T-helper 2 cell (primary cell): ENCODE measurements around the gene FTCD.
"Not testable (repeated sequence)": the region's sequence is repeated elsewhere in the genome, so short reads cannot be mapped to it uniquely, and the experiment has no call there.

ENCODE experiments used
- DNase-seq, 5 experiments: peaks; one replicate each; pipeline versions ENCODE4 v3.0.0 to v3.0.0-alpha.2; 2012 to 2022

FTCD gene

DNA sequence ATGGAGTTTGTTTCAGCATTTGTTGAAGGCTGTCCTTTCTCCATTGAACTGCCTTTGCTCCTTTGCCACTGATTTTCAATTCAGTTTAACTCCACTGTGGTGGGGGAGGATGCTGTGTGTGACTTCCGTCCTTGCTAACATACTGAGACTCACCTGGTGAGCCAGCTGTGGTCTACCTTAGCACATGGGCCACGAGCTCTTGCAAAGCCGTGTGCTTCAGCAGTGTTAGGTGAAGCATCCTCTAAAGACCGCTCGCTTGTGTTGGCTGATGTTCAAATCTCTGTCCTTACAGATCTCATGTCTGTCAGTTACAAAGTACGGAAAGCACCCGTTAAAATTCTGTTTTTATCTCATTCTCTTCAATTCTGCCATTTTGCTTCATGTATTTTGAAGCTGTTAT is 32.4 kb upstream of the FTCD start:
- no peak for DNase-seq

DNA sequence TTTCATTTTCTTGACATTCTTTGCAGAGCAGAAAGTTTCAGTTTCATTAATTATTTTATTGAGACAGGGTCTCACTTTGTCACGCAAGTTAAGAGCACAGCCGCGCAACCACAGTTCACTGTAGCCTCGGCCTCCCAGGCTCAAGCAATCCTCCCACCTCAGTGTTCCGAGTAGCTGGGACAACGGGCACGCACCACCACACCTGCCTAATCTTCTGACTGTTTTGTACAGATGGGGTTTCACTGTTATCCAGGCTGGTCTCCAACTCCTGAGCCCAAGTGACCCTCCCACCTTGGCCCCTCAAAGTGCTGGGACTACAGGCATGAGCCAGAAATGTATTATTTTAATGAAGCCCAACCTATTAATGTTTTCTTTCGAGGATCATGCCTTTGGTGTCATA is 31.9 kb upstream of the FTCD start:
- no peak for DNase-seq

DNA sequence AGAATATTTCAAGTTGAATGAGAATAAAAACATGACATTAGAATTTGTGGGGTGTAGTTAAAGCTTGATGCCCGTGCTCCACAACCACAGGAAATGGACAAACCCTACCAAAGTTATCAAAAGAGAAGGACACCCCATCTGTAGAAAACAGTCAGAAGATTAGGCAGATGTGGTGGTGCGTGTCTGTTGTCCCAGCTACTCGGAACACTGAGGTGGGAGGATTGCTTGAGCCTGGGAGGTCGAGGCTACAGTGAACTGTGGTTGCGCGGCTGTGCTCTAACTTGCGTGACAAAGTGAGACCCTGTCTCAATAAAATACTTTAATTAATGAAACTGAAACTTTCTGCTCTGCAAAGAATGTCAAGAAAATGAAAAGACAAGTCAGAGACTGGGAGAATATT is 30.3 kb upstream of the FTCD start:
- no peak for DNase-seq

DNA sequence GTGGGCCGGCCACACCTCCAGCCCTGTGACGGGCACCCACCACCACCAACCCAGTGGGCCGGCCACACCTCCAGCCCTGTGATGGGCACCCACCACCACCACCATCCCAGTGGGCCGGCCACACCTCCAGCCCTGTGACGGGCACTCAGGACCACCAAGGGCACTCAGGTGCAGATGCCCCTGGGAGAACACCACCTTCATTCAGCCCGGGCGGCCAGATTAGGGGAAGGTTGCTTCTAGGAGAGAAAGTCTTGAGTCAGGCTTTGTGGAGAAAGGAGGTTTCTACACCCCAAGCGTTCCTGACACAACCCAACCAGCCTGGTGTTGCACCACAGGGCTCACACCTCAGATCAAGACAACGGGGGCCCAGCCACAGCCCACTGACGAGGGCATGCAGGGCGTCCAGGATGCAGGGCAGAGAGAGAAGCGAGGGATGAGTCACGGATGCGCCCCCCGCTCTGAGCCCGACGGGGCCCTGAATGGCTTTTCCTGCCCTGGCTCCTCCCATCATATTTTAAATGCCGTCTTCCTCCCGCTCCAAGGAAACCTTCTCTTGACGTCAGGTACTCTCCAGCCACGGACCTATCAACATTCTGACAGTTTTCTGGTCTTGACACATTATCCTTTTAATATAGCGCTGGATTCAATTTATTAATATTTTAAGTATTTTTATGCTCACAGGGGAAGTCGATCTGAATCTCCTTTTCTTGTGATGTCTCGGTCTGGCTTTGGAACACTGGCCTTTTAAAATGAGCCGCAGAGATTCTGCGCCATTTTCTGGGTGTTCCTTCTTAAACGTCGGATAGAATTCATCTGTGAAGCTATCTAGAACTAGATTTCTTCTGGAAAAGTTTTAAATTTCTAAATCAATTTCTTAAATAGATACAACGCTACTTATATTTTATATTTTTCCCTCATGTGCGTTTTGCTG is 29.5 kb upstream of the FTCD start:
- peak in 4 of 5 experiments; percentile 32 to 85 (median 72) for DNase-seq

DNA sequence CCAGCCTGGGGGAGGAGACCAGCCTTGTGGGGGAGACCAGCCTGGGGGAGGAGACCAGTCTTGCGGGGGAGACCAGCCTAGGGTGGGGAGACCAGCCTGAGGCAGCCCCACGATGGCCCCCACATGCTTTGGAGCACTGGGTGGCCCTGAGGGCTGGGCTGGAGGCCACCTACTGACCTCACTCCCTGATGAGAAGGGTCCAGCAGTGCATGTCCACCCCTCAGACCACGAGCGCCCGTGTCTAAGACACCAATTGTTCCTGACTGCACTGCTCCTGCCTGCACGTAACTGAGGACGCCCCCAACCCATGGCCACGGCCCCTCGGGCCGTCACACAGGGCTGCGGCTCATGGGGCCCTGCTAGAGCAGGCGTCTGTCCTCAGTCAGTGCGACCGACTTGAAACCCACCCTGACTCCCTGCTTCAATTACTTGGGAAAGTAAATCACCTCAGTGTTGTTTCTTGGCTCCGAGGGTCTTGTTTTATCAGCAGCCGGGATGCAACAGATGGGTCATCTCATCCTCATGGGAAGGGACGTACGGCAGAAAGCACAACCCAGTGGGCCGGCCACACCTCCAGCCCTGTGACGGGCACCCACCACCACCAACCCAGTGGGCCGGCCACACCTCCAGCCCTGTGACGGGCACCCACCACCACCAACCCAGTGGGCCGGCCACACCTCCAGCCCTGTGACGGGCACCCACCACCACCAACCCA is 28.7 kb upstream of the FTCD start, which contains the start of gene SPATC1L:
SPATC1L (minus strand) TSS at position 550 of the 715 bp plus-strand sequence. CDS start 1,643 bp downstream, outside the sequence.
- DNase-seq, result peak in 2 of 5 experiments; percentile 34 to 44

- not testable (repeated sequence) for DNase-seq
Measured at GRCh38 chr21:46183337-46183909, 28.0 kb upstream of the FTCD start.

GRCh38 chr21:46182548-46183336 is 27.4 kb upstream of the FTCD start:
- no peak for DNase-seq

DNA sequence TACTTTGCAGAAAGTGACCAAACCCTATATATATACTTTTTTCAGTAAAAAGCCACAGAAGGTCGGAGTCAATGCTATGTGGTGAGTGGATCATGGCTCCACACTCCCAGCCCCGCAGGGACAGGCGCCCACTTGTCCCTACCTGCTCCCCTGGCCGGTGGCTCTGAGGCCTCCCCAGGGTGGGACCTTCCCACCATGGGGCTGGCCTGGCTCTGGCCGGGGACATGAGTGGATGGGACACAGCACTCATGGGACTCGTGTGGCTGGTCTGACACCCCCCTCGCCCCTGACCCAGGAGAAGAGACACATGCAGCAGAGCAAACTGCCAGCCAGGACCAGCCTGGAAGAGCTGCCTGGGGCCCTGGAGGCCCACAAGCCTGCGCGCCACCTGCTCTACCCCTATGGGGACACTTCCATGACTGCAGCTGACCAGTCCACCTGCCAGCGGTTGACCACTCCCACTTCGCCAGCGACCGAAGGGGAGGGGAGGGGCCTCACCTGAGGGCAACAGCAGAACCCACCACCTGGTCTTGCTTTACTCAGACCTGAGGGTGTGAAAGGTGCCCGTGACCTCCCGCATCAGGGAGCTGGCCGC is 26.7 kb upstream of the FTCD start:
- no peak for DNase-seq

GRCh38 chr21:46181436-46181835 is 26.1 kb upstream of the FTCD start:
- no peak for DNase-seq

- DNase-seq, result no peak
Measured at GRCh38 chr21:46180778-46181391, 25.5 kb upstream of the FTCD start.

GRCh38 chr21:46180079-46180722 is 24.8 kb upstream of the FTCD start:
- no peak for DNase-seq

GRCh38 chr21:46179708-46180078 is 24.3 kb upstream of the FTCD start:
- no peak for DNase-seq

- DNase-seq, result no peak
Measured at GRCh38 chr21:46178961-46179360, 23.6 kb upstream of the FTCD start.

DNA sequence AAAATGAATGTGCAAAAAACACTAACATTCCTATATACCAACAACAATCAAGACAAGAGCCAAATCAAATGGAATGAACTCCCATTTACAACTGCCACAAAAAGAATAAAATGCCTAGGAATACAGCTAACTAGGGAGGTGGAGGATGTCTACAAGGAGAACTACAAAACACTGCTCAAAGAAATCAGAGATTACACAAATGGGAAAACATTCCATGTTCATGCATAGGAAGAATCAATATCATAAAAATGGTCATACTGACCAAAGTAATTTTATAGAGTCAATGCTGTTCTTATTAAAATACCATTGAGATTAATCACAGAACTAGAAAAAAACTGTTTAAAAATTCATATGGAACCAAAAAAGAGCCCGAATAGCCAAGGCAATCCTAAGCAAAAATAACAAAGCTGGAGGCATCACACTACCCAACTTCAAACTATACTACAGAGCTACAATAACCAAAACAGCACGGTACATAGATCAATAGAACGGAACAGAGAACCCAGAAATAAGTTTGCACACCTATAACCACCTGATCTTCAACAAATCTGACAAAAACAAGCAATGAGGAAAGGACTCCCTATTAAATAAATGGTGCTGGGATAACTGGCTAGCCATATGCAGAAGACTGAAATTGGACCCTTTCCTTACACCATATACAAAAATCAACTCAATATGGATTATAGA is 21.2 kb upstream of the FTCD start:
- not testable (repeated sequence) for DNase-seq

- DNase-seq, result no peak
Measured at GRCh38 chr21:46173573-46173972, 18.2 kb upstream of the FTCD start.

- no peak for DNase-seq
Measured at GRCh38 chr21:46172863-46173528, 17.6 kb upstream of the FTCD start.

DNA sequence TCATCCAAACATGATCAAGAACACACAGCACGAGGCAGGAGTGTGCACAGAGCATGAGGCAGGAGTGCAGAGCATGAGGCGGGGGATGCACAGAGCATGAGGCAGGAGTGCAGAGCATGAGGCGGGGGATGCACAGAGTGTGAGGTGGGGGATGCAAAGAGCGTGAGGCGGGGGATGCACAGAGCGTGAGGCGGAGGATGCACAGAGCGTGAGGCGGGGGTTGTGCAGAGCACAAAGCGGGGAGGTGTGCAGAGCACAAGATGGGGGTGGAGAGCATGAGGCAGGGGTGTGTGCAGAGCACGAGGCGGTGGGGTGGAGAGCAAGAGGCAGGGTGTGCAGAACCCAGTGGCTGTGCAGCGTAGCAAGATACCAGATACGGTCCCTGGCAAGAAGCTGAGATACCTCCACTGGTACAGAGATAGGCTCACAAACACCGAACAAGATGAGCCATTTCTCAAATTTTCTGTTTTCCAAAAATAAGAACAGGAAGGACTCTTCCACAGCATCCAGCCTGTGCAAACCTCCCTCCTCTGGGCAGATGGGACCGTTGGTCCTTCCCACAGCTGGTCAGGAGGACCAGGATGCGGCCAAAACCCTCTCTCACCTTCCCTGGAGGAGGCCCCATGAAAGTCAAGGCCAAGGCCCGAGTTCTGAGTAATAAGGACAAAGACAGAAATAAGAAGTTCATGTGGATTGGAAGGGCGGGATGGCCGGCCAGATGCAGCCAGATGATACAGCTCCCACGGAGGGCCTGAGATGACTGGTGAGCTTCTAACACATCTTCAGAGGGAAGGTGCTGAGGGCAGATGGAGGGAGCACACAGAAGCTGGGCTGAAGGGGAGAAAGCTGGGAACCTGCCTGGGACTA is 16.9 kb upstream of the FTCD start:
- DNase-seq, result no peak

DNA sequence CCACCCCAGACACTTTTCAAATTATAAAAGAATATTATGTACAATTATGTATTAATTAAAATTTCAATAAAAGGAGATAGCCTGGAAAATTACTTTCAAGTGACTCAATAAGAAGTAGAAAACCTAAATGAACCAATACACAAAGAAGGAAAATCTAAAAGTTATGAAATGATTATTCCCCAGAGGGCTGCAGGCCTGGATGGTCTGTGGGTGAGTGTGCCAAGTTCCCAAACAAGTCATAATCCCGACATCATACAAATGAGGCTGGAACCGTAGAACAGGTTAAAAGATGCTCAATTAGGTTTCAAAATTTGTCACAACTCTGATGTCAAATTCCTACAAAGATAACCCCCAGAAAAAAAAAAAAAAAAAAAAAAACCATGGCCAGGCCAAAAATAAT is 16.2 kb upstream of the FTCD start:
- no peak for DNase-seq
